ENCODE data around the gene RICTOR.

The RICTOR gene

GRCh38 chr5:38888041-38888440 is 186.2 kb downstream of the RICTOR start:
- DNase-seq (ENCODE audit: low read depth): no peak

Measured in stimulated activated CD8-positive, alpha-beta memory T cell treated with anti-CD3 and anti-CD28 coated beads, Interleukin-7, amount 100 ng/mL, for 24 hours (primary cell).